ENCODE data around the gene ERICH6. TPM values are rescaled to one million over a fixed set of nuclear protein-coding genes. Genes with fewer than 3 reads are reported as not detected.

The ERICH6 gene
- total and polyA plus RNA-seq, 2 donors from 2014 or later, result 0.19 TPM; not detected in 1

GRCh38 chr3:150613709-150614480 is 89.8 kb downstream of the ERICH6 start:
- Histone ChIP-seq H3K4me1 (ENCODE audit: control insufficient read depth in 2 of 3, insufficient read depth in 2 of 3, low read depth in 1 of 3, low read length in 3 of 3) (peaks cover 0 to 5% (median 4%) of the 10 kb centered on the region in 3 donors), H3K9ac (ENCODE audit: low read length in 3 of 3) (no peak overlapping the region), H3K27ac (ENCODE audit: low read depth in 2 of 2, low read length in 2 of 2) (no peak overlapping the region), H3K27me3 (ENCODE audit: control insufficient read depth, insufficient read depth, low read length) (no peaks in the 10 kb centered on the region), H3K36me3 (ENCODE audit: control insufficient read depth in 2 of 3, insufficient read depth in 3 of 3, low read length in 3 of 3) (peaks cover 0 to 2% (median 0%) of the 10 kb centered on the region in 3 donors), H3K4me3 (ENCODE audit: low read length in 3 of 3) (no peak overlapping the region), H3K9me3 (ENCODE audit: control insufficient read depth in 2 of 3, insufficient read depth in 1 of 3, low read length in 3 of 3) (no peaks in the 10 kb centered on the region)
- intact Hi-C loops (cut with DNase I), result no loop called here
- DNase-seq (no peak), FAIRE-seq (no peak)
- TF ChIP-seq CTCF (IDR thresholded peaks at IDR 0.05; ENCODE audit: borderline replicate concordance, extremely low read depth, insufficient read depth), result no peak

- H3K27ac ChIP-seq (ENCODE audit: low read depth in 2 of 2, low read length in 2 of 2), result no peak overlapping the region
- H3K27me3 ChIP-seq (ENCODE audit: control insufficient read depth, insufficient read depth, low read length), result no peaks in the 10 kb centered on the region
- intact Hi-C loops (cut with DNase I), result no loop called here
- no peak overlapping the region for H3K4me3 ChIP-seq (ENCODE audit: low read length in 3 of 3)
- DNase-seq, result no peak
- no peaks in the 10 kb centered on the region for H3K9me3 ChIP-seq (ENCODE audit: control insufficient read depth in 2 of 3, insufficient read depth in 1 of 3, low read length in 3 of 3)
- peaks cover 0 to 5% (median 4%) of the 10 kb centered on the region in 3 donors for H3K4me1 ChIP-seq (ENCODE audit: control insufficient read depth in 2 of 3, insufficient read depth in 2 of 3, low read depth in 1 of 3, low read length in 3 of 3)
- no peak for TF ChIP-seq CTCF (IDR thresholded peaks at IDR 0.05; ENCODE audit: borderline replicate concordance, extremely low read depth, insufficient read depth)
- no peaks in the 10 kb centered on the region for H3K36me3 ChIP-seq (ENCODE audit: control insufficient read depth in 2 of 3, insufficient read depth in 3 of 3, low read length in 3 of 3)
- no peak overlapping the region for H3K9ac ChIP-seq (ENCODE audit: low read length in 3 of 3)
- FAIRE-seq, result no peak
Observed at GRCh38 chr3:150613034-150613433, 90.7 kb downstream of the ERICH6 start.

- no peak overlapping the region for H3K27ac ChIP-seq (ENCODE audit: low read depth in 2 of 2, low read length in 2 of 2)
- FAIRE-seq (no peak), DNase-seq (no peak)
- intact Hi-C loops (cut with DNase I), result no loop called here
- H3K9me3 ChIP-seq (ENCODE audit: control insufficient read depth in 2 of 3, insufficient read depth in 1 of 3, low read length in 3 of 3), result no peaks in the 10 kb centered on the region
- H3K4me1 ChIP-seq (ENCODE audit: control insufficient read depth in 2 of 3, insufficient read depth in 2 of 3, low read depth in 1 of 3, low read length in 3 of 3), result peaks cover 0 to 7% (median 5%) of the 10 kb centered on the region in 3 donors
- H3K9ac ChIP-seq (ENCODE audit: low read length in 3 of 3), result no peak overlapping the region
- no peaks in the 10 kb centered on the region for H3K36me3 ChIP-seq (ENCODE audit: control insufficient read depth in 2 of 3, insufficient read depth in 3 of 3, low read length in 3 of 3)
- no peak for TF ChIP-seq CTCF (IDR thresholded peaks at IDR 0.05; ENCODE audit: borderline replicate concordance, extremely low read depth, insufficient read depth)
- no peaks in the 10 kb centered on the region for H3K27me3 ChIP-seq (ENCODE audit: control insufficient read depth, insufficient read depth, low read length)
- no peak overlapping the region for H3K4me3 ChIP-seq (ENCODE audit: low read length in 3 of 3)
Observed at GRCh38 chr3:150612494-150612893, 91.2 kb downstream of the ERICH6 start.

Measured in kidney (tissue), 14 donors.